GM18873 (cell line): ENCODE measurements around the gene MATCAP1.

Source experiments
- ATAC-seq: cut with Tn5 transposase; IDR thresholded peaks from one replicate; pipeline ENCODE4 v1.9.1; 2021; ENCODE audit warnings: mild to moderate bottlenecking, moderate library complexity, moderate number of reproducible peaks; ENCODE audit not compliant: unreplicated experiment, low FRiP score

The MATCAP1 gene

DNA sequence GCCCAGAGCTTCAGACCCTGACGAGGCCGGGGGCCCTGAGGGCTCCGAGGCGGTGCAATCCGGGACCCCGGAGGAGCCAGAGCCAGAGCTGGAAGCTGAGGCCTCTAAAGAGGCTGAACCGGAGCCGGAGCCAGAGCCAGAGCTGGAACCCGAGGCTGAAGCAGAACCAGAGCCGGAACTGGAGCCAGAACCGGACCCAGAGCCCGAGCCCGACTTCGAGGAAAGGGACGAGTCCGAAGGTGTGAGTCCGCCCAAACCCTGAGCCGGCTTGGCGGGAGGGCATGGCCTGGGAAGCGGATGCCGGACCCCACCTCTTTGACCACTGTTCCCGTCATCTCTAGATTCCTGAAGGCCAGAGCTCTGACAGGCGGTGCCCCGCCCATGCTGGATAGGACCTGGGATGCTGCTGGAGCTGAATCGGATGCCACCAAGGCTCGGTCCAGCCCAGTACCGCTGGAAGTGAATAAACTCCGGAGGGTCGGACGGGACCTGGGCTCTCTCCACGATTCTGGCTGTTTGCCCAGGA is 9.0 kb downstream of the MATCAP1 start:
- ATAC-seq: no peak

DNA sequence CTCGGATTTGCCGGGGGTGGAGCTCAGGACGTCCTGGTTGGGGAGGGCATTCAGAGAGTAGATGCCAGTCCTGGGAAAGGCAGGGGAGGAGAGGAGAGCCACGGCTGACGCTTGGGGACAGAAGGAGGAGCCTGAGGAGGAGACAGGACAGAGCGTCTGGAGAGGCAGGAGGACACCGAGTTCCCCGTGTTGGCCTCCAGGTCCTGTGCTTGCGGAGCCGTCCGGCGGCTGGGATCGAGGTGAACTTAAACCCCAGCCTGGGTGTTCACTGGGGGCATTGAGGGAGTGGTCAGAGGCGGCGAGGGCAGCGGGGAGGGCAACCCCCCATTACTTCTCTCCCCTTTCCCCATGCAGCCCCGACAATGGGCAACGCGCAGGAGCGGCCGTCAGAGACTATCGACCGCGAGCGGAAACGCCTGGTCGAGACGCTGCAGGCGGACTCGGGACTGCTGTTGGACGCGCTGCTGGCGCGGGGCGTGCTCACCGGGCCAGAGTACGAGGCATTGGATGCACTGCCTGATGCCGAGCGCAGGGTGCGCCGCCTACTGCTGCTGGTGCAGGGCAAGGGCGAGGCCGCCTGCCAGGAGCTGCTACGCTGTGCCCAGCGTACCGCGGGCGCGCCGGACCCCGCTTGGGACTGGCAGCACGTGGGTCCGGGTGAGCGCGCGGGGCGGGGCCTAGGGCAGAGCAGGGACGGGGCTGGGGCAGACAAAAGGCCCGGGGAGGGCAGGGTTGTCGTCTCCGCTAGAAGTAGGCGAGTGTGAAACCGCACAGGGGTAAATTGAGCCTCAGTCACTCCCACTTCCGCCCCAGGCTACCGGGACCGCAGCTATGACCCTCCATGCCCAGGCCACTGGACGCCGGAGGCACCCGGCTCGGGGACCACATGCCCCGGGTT is 9.7 kb downstream of the MATCAP1 start:
- peak; percentile 39 for ATAC-seq

DNA sequence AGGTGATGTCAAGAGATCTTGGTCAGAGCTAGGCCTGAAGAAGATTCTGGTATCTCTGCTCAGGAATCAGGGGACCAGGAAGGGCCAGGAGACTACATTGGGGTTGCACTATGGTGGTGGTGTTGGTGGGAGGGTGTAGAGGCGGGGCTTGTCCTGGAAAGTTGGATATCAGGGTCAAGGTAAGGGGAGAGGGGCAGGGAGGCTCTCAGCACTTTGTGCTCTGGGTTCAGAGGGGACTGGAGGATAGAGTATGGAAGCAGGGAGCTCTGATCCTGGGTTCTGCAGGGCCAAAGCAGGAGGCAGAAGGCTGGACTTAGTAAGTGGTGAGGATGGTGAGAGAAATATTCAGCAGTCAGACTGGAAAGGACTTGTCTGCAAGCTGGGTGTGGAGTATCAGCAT is 10.4 kb downstream of the MATCAP1 start:
- no peak for ATAC-seq

DNA sequence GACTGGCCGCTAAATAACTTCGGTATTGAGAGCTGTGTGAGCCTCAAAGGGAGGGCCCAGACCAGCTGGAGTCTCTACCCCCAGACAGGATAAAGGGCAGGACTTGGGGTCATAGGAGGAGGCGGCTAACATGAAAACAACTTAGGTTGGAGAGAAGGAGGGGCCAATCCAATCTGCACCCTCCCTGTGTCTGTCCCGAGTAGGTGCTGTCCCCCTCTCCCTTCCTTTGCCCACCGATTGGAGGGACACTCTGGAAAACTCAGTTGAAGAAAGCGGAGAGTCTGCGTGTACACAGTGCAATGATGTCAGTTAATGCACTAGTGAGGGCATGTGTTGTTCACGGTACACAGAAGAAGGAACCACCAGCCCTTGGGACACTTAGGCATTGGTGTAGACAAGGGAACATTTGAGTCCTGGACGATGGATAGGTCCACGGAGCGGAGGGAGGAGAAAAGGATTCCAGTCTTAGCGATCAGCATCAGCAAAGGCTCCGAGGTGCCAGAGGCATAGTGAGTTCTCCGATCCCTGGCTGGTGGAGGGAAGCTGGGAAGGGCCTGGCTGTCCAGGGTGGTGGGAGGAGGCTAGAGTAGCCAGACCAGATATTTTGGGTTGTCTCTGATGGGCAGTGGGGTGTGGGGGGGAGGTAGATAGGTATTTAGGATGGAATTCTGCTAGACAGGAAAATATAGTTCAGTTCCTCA is 12.7 kb downstream of the MATCAP1 start:
- no peak for ATAC-seq

DNA sequence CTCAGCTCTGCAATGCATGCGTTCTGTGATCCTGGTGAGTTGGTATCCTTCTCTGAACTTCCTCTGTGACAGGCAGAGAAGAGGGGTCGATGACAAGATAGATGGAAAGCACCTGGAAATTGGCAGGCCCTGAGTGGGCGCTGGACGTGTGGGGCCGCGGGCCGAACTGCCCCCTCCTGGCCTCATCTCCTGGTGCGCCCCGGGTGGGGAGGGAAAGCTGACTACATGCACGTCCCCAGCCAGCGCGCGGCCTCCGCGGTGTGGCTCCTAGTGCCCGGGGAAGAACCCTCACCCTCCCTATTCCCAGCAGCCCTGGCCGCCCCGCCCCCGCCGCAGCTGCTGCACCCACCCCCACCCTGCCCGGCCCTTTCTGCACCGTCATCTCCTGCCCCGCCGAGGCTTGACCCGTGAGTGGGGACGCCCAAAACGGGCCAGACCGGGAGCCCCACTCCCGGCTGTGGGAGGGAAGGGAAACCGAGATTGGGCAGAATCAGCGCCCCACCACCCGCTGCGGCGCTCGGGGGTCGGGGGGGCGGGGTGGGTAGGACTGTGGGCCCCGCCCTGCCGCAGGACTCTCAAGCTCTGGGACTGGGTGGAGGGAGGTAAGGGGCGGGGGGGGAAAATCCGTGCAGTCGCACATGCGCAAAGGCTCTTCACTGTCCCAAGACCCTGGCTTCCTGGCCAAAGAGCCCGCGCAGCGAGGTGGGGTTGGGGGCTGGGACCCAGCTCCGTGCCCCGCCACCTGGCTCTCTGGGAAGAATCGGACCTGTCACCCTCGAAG is 13.4 kb downstream of the MATCAP1 start, which contains the start of gene NOL3:
NOL3 (plus strand) TSS at position 371 of the 781 bp plus-strand sequence.
- ATAC-seq: peak; percentile 48

DNA sequence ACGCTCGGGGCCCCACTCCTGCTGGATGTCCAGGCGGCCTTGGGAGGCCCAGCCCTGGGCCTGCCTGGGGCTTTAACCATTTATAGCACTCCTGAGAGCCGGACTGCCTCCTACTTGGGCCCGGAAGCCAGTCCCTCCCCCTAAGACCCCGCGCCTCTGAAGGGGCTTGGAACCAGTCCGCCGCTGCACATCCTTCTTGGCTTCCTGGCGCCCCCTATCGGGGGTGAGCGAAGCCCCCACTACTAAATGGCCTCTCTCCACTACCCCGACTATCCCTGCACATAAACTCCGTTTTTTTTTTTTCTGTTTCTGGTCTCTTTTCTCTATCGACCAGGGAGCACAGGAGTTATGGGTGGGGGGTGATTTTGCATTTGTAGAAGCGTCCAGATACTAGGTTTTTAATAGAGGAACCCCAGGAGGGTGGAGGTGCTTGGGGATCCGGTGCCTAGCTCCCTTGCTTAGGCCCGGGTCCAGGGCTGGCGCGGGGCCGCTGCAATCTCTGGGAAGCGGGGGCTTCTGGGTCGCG is 14.1 kb downstream of the MATCAP1 start:
- no peak for ATAC-seq

DNA sequence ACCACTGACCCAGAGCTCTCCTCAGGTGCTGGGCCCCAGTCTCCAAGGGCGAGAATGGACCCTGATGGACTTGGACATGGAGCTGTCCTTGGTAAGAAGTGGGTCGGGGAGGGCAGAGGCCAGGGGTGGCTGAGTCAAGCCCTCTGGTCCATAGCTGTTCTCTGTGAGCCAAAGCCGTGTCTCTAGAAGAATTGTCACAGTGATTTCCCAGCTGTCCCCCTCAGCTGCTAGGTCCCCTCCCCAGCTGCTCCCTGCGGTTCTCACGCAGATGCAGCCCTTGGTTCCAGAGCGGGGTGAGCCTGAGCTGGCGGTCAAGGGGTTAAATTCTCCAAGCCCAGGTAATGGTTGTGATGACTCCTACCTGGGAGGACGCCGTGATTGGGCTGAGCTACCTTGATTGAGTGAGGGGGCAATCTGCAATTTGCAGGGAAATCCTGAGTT is 14.7 kb downstream of the MATCAP1 start:
- ATAC-seq: no peak

DNA sequence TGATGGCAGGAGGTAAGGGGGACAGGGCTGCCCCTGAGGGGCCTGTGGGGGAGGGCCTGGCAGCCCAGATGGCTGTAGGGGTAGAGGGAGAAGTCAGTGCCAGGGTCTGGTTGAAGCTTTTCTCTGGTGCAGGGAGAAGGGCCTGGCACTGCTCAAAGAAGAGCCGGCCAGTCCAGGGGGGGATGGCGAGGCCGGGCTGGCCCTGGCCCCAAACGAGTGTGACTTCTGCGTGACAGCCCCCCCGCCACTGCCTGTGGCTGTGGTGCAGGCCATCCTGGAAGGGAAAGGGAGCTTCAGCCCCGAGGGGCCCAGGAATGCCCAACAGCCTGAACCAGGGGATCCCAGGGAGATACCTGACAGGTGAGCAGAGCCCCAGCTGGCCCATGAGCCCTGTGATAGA is 16.2 kb downstream of the MATCAP1 start:
- ATAC-seq: no peak

DNA sequence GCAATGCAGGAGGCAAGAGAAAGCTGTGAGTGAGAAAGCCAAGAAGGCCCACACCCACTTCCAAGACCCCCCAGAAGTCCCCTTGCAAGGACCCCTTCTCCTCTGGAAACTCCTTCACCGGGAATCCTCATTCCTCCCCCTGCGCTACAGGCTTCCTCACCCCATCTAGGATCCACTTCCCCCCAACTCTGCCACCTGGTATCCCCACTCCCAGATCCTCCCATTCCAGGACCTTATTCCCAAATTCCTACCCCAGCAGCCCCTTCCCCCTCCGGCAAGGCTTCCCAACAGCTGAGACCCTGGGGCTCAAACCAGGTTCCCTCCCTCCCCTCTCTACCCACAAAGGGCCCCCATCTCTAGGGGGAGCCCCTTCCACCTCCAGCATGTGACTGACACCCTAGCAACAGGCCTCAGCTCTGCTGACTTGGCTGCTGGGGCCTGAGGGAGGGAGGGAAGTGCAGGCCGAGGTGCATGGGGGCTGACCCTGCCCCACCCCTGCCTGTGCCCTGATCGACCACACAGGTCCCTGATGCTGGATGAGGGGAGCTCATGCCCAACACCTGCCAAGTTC is 17.1 kb downstream of the MATCAP1 start:
- ATAC-seq: no peak

DNA sequence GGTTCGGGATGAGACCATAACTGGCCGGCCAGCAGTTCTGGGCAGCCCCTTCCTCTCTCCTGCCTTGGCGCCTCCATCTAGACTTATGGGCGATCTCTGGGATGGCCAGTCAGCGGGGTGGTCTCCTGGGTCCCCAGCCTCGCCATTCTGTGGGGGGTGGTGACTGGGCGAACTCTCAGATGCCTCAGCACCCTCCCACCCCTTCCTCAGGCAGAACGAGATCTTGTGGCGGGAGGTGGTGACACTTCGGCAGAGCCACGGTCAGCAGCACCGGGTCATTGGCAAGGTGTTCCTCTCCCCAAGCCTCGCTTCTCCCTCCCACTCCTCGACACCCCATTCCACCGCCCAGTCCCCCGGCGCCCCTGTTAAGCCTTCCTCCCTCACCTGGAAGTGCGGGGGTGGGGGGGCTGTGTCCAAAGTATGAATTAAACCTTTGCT is 17.6 kb downstream of the MATCAP1 start:
- no peak for ATAC-seq

DNA sequence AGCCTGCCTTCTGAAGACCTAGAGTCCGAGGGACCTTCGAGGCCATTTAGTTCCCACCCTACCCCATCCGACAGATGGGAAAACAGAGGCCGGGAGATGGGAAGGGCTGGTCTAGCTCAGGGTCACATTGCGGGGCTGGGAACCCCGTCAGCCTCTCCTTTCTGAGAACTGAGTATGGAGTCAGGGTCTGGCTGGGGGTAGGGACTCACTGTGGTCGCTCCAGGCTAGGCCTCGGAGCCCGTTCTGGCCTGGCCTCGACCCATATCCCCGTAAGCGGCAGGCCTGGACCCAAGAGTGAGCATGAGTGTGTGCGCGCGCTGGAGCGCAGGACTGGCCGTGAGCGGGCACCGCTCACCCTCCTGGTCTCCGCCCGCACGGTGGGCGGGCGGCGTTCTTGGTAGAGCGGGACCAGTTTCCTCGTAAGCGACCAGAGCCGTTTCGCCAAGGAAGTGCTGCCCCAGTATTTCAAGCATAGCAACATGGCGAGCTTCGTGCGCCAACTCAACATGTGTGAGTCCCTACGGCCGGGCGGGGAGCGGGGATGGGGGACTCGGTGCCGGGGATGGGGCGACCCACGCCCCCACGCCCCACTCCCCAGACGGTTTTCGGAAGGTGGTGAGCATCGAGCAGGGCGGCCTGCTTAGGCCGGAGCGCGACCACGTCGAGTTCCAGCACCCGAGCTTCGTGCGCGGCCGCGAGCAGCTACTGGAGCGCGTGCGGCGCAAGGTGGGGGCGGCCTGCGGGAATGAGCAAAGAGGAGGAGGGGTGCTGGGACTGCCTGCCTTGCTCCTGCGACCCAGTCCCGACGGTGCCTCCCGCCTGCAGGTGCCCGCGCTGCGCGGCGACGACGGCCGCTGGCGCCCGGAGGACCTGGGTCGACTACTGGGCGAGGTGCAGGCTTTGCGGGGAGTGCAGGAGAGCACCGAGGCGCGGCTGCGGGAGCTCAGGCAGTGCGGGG is 18.4 kb downstream of the MATCAP1 start:
- ATAC-seq: no peak

DNA sequence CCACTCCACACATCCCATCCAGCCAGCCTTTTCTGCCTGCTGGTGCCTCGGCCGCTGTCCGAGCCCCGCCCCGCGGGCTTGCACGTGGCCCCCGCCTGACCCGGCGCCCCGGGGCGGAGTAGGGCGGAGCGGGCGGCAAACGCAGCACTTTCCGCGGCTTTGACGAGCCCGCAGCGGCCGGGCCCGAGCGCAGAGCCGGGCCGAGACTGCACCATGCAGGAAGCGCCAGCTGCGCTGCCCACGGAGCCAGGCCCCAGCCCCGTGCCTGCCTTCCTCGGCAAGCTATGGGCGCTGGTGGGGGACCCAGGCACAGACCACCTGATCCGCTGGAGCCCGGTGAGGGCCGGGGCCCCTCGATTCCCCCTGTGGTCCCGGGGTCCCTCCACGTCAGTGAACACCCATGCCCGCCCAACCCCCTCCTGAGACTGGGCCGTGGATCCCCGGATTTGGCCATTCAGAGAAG is 19.1 kb downstream of the MATCAP1 start, which contains the start of gene HSF4:
HSF4 (plus strand) TSS at position 147 of the 463 bp plus-strand sequence; CDS start at position 214, 67 bp downstream.
- no peak for ATAC-seq

DNA sequence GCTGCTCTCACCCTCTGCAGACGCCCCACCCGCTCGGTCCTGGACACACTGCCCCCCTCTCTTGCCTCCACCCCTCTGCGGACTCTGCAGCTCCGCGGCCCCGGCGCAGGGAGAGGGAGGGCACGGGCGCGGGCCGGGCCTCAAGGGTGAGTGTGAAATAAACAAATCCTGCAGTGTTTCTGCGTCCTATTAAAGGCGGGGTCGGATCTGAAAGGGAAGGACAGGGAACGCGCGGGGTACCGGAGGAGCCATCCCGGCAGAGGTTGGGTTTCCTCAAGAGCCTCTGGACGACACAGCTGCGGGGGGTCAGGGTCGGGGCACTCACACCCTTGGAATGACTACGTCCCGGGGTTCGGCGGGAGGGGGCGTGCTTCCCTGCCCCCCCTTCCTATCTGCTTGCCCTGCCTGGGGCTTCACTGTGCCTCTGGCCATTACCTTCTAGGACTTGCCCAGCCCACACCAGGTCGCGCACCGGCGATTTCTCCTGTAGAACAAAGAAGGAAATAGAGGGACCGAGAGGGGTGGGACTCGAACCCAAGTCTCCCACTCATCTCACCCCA is 19.7 kb downstream of the MATCAP1 start:
- ATAC-seq: no peak

DNA sequence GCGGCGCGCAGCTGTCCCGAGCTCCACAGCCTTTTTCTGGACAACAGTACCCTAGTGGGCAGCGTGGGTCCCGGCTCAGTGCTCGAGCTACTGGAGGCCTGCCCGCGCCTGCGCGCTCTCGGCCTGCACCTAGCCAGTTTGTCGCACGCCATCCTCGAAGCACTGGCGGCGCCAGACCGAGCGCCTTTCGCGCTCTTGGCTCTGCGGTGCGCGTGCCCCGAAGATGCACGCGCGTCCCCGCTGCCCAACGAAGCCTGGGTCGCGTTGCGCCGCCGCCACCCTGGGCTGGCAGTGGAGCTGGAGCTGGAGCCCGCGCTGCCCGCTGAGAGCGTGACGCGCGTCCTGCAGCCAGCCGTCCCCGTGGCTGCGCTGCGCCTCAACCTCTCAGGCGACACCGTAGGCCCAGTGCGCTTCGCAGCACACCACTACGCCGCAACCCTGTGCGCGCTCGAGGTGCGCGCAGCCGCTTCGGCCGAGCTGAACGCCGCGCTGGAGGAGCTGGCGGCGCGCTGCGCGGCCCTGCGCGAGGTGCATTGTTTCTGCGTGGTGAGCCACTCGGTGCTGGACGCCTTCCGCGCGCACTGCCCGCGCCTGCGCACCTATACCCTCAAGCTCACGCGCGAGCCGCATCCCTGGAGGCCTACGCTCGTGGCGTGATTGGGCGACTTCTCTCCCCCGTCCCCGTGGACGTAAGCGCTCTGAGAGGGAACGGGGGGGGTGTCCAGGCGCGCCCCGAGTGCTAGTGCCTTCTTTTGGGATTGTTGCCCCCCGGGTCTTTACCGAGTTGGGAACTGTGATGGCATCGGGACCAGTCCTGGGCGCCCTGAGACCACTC is 20.4 kb downstream of the MATCAP1 start:
- no peak for ATAC-seq

DNA sequence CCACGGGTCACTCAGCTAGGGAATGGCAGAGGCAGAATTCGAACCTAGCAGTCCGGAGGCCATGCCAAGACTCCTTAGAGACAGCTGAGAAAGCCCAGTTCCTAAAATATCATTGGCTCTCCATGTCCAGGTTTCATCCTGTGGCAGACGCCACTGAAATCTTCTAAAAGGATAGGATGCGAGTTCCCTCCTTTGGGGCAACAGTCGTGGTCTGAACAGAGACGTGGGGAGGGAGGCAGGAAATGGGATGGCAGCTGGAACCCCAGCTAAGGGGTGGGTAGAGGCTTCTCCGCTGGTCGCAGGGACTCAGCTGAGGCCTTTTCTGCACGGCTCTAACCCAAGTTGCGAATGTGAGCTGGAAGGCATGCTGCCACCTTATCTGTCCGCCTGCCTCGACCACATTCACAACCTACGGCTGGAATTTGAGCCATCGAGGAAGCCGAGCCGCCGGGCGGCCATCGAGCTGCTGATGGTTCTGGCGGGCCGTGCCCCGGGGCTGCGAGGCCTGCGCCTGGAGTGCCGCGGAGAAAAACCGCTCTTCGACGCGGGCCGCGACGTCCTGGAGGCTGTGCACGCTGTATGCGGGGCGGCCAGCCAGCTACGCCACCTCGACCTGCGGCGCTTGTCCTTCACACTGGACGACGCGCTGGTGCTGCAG is 21.1 kb downstream of the MATCAP1 start:
- no peak for ATAC-seq

DNA sequence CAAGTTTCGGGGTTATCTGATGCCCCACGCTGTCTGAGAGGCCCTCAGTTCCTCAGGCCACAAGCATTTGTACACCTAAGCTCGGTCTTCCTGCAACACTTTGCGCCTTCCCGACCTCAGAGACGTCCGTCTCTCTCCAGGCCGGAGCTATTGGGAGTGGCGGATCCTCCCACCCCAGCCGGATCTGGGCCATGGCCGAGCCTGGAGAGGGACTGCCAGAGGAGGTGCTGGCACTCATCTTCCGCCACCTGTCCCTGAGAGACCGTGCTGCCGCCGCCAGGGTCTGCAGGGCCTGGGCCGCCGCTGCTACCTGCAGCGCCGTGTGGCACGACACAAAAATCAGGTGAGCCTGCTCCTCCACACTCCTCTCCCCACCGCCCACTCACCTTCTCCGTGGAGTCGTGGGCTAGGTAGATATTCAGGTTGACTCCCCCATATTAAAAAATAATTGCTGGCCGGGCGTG is 22.1 kb downstream of the MATCAP1 start:
- ATAC-seq: no peak
